ENCODE measurements around the gene CAMTA1. TPM values are rescaled to one million over a fixed set of nuclear protein-coding genes. Genes with fewer than 3 reads are reported as not detected.

CAMTA1 gene
- polyA plus RNA-seq, 1 donor from 2014 or later: 162 TPM

- Histone ChIP-seq H3K4me2 (ENCODE audit: low read length) (no peak overlapping the region), H3K9ac (ENCODE audit: low read length) (no peak overlapping the region), H3F3A (ENCODE audit: insufficient read depth, low read length, poor library complexity, severe bottlenecking) (no peaks in the 10 kb centered on the region), H3K79me2 (replicated peaks; ENCODE audit: insufficient read depth, low read length) (no peaks in the 10 kb centered on the region), H3K27ac (ENCODE audit: low read length) (no peak overlapping the region), H2AFZ (ENCODE audit: low read depth, low read length) (no peak overlapping the region), H3K9me3 (ENCODE audit: low read length) (no peaks in the 10 kb centered on the region), H3K36me3 (ENCODE audit: insufficient read depth, low read length) (no peaks in the 10 kb centered on the region), H4K20me1 (ENCODE audit: insufficient read depth) (no peaks in the 10 kb centered on the region), H3K9me2 (ENCODE audit: insufficient read depth, low read length) (no peaks in the 10 kb centered on the region), H3K4me3 (ENCODE audit: low read length) (no peak overlapping the region), H3K27me3 (ENCODE audit: insufficient read depth, low read depth, low read length) (no peaks in the 10 kb centered on the region)
- TF ChIP-seq, protein P1, sequence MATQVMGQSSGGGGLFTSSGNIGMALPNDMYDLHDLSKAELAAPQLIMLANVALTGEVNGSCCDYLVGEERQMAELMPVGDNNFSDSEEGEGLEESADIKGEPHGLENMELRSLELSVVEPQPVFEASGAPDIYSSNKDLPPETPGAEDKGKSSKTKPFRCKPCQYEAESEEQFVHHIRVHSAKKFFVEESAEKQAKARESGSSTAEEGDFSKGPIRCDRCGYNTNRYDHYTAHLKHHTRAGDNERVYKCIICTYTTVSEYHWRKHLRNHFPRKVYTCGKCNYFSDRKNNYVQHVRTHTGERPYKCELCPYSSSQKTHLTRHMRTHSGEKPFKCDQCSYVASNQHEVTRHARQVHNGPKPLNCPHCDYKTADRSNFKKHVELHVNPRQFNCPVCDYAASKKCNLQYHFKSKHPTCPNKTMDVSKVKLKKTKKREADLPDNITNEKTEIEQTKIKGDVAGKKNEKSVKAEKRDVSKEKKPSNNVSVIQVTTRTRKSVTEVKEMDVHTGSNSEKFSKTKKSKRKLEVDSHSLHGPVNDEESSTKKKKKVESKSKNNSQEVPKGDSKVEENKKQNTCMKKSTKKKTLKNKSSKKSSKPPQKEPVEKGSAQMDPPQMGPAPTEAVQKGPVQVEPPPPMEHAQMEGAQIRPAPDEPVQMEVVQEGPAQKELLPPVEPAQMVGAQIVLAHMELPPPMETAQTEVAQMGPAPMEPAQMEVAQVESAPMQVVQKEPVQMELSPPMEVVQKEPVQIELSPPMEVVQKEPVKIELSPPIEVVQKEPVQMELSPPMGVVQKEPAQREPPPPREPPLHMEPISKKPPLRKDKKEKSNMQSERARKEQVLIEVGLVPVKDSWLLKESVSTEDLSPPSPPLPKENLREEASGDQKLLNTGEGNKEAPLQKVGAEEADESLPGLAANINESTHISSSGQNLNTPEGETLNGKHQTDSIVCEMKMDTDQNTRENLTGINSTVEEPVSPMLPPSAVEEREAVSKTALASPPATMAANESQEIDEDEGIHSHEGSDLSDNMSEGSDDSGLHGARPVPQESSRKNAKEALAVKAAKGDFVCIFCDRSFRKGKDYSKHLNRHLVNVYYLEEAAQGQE (IDR thresholded peaks at IDR 0.05; ENCODE audit: borderline replicate concordance): no peak
These were observed 355.0 kb downstream of the CAMTA1 start for GRCh38 chr1:7140251-7140650.

GRCh38 chr1:7145947-7146346, 360.7 kb downstream of the CAMTA1 start:
- TF ChIP-seq RAD21 (conservative IDR thresholded peaks at IDR 0.05) (no peak), TAF1 (IDR thresholded peaks at IDR 0.05; ENCODE audit: low read depth) (no peak), POLR2AphosphoS5 (IDR thresholded peaks at IDR 0.05) (no peak), SMC3 (conservative IDR thresholded peaks at IDR 0.05; ENCODE audit: poor library complexity) (no peak), EZH2 (IDR thresholded peaks at IDR 0.05; ENCODE audit: borderline replicate concordance, insufficient read depth, low read length, poor library complexity, severe bottlenecking) (no peak), MXI1 (conservative IDR thresholded peaks at IDR 0.05; ENCODE audit: poor library complexity, severe bottlenecking) (no peak), EP300 (conservative IDR thresholded peaks at IDR 0.05; ENCODE audit: poor library complexity, severe bottlenecking) (no peak)
- TF ChIP-seq, protein P2, sequence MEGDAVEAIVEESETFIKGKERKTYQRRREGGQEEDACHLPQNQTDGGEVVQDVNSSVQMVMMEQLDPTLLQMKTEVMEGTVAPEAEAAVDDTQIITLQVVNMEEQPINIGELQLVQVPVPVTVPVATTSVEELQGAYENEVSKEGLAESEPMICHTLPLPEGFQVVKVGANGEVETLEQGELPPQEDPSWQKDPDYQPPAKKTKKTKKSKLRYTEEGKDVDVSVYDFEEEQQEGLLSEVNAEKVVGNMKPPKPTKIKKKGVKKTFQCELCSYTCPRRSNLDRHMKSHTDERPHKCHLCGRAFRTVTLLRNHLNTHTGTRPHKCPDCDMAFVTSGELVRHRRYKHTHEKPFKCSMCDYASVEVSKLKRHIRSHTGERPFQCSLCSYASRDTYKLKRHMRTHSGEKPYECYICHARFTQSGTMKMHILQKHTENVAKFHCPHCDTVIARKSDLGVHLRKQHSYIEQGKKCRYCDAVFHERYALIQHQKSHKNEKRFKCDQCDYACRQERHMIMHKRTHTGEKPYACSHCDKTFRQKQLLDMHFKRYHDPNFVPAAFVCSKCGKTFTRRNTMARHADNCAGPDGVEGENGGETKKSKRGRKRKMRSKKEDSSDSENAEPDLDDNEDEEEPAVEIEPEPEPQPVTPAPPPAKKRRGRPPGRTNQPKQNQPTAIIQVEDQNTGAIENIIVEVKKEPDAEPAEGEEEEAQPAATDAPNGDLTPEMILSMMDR (IDR thresholded peaks at IDR 0.05; ENCODE audit: poor library complexity, severe bottlenecking): no peak
- TF ChIP-seq, protein P1 (IDR thresholded peaks at IDR 0.05; ENCODE audit: borderline replicate concordance): no peak
- no peak overlapping the region for H3K9ac ChIP-seq (ENCODE audit: low read length)
- H3K27ac ChIP-seq (ENCODE audit: low read length): no peak overlapping the region
- H3K79me2 ChIP-seq (replicated peaks; ENCODE audit: insufficient read depth, low read length): no peaks in the 10 kb centered on the region
- H3K9me3 ChIP-seq (ENCODE audit: low read length): no peaks in the 10 kb centered on the region
- H3K4me3 ChIP-seq (ENCODE audit: low read length): no peak overlapping the region
- H3K36me3 ChIP-seq (ENCODE audit: insufficient read depth, low read length): no peaks in the 10 kb centered on the region
- no peak overlapping the region for H2AFZ ChIP-seq (ENCODE audit: low read depth, low read length)
- H3K27me3 ChIP-seq (ENCODE audit: insufficient read depth, low read depth, low read length): no peaks in the 10 kb centered on the region
- H3K9me2 ChIP-seq (ENCODE audit: insufficient read depth, low read length): no peaks in the 10 kb centered on the region
- H3K4me2 ChIP-seq (ENCODE audit: low read length): no peak overlapping the region
- no peaks in the 10 kb centered on the region for H4K20me1 ChIP-seq (ENCODE audit: insufficient read depth)
- no peaks in the 10 kb centered on the region for H3F3A ChIP-seq (ENCODE audit: insufficient read depth, low read length, poor library complexity, severe bottlenecking)

All from neural cell (in vitro differentiated cells).